GM12873 (cell line): ENCODE results near the gene KRTAP5-7.
"Not testable (repeated sequence)": the region's sequence is repeated elsewhere in the genome, so short reads cannot be mapped to it uniquely, and the experiment has no call there.

ENCODE experiments used
- CTCF ChIP-seq: IDR thresholded peaks from 2 replicates; pipeline ENCODE4 v1.5.1; 2012; ENCODE audit warnings: low read depth, mild to moderate bottlenecking, moderate library complexity, low read length, control low read depth; ENCODE audit not compliant: insufficient read depth; ENCODE audit errors: missing control alignments

KRTAP5-7 gene, protein sequence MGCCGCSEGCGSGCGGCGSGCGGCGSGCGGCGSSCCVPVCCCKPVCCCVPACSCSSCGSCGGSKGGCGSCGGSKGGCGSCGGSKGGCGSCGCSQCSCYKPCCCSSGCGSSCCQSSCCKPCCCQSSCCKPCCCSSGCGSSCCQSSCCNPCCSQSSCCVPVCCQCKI

GRCh38 chr11:71526796-71527575 lies at the start of gene KRTAP5-7:
Gene KRTAP5-7, plus strand, starts transcription at chr11:71527267. Its CDS starts 34 bp downstream, at chr11:71527301.
- not testable (repeated sequence) for TF ChIP-seq CTCF

DNA sequence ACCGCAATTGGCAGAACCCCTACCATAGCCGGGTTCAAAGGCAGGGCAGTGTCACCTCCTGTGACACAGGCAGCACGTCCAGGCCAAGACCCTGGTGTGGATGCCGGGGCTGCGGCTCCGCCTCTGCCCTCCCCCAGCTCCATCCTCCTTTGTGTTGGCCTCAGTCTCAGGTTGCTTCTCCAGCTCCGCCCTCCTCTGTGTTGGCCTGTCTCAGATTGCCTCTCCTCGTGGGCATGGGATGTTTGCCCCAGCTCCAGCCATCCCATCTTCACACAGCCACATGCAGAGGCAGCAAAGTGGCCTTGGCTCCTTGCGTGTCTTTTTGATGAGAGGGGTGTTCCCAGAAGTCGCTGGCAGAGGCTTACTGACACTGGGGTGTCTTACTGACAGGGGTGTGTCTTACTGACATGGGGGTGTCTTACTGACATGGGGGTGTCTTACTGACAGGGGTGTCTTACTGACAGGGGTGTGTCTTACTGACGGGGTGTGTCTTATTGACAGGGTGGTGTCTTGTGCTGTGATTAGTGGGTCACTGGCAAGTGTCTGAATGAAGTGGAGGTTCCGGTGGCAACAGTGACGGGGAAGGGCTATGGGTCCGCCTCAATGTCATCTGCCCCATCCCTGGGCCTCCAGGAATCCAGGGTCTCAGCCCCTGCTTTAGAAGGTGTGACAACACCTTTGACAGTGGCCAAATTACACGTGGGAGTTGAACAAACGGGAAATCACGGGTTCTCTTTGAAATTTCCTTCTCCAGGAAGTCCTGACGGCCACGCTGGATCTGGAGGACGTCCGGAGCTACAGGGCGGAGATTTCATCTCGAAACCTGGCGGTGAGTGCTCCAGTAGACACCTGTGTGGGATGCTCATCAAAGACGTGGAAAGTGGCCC lies 49.2 kb upstream of the KRTAP5-7 start:
- TF ChIP-seq CTCF: no peak

GRCh38 chr11:71478528-71478840 lies 48.6 kb upstream of the KRTAP5-7 start:
- TF ChIP-seq CTCF: no peak

DNA sequence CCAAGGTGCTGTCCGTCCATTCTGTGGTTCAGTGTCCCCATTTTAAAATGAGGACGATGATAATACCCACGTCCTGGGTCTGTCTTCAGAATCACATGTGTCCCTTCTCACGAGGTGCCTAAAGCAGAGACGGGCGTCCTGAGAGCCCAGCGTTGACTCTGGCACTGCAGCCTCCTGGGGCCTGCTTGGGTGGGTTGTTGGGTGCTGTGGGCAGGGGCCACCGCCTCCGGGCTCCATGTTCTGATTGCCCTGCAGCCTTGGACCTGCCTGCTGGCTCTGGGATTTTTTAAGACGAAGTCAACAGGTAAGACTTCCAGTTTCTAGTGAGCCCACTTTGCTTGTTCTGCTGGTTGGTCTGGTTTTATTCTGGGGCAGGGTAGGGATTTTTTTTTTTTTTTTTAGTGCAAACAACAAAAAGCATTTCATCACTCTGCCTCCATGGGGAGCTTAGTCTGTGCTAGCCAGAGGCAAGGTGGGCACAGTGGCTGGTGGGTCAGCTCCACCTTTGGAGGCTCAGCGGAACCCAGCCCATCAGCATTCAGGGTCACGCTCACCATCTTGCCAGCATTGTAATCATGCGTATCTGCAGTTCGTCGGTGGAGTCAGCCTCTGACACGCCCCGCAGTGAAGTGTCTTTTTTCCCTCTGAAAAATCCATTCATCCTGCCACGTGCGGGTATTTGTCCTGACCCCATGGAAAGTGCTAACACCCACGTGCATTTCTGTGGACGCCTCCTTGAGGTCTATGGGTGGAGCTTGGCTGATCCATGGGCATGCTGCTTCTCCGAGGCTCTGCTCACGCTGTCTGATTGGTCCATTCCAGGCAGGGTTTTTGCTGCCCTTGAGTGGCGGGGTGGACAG lies 45.7 kb upstream of the KRTAP5-7 start:
- no peak for TF ChIP-seq CTCF

- no peak for TF ChIP-seq CTCF
Measured at GRCh38 chr11:71482216-71482615, 44.9 kb upstream of the KRTAP5-7 start.

- TF ChIP-seq CTCF: no peak
Measured at GRCh38 chr11:71482746-71483364, 44.2 kb upstream of the KRTAP5-7 start.
